D341Med (cell line): Measurements from ENCODE around the gene STOX2.
"Not testable (repeated sequence)": the region's sequence is repeated elsewhere in the genome, so short reads cannot be mapped to it uniquely, and the experiment has no call there.

Experiments
- DNase-seq: peaks from one replicate; pipeline ENCODE4 v3.0.0; 2012; ENCODE audit warnings: low spot score

Gene STOX2

GRCh38 chr4:183935355-183936005, 30.4 kb downstream of the STOX2 start:
- no peak for DNase-seq

- no peak for DNase-seq
Observed at GRCh38 chr4:183936047-183936446, 30.9 kb downstream of the STOX2 start.

- DNase-seq, result no peak
Observed at GRCh38 chr4:183936574-183937345, 31.7 kb downstream of the STOX2 start.

- DNase-seq, result no peak
Observed at GRCh38 chr4:183940864-183941263, 35.8 kb downstream of the STOX2 start.

GRCh38 chr4:183941964-183942363, 36.9 kb downstream of the STOX2 start:
- no peak for DNase-seq

GRCh38 chr4:183945741-183946140, 40.6 kb downstream of the STOX2 start:
- no peak for DNase-seq

- no peak for DNase-seq
Observed at GRCh38 chr4:183950536-183950935, 45.4 kb downstream of the STOX2 start.

- not testable (repeated sequence) for DNase-seq
Observed at GRCh38 chr4:183952652-183953051, 47.5 kb downstream of the STOX2 start.

GRCh38 chr4:183959319-183960045, 54.4 kb downstream of the STOX2 start:
- no peak for DNase-seq

GRCh38 chr4:183960046-183960420, 54.9 kb downstream of the STOX2 start:
- peak; percentile 39 for DNase-seq

GRCh38 chr4:183960962-183961541, 55.9 kb downstream of the STOX2 start:
- DNase-seq, result no peak

- no peak for DNase-seq
Observed at GRCh38 chr4:183961795-183962194, 56.7 kb downstream of the STOX2 start.

- DNase-seq, result no peak
Observed at GRCh38 chr4:183962419-183962818, 57.3 kb downstream of the STOX2 start.

GRCh38 chr4:183966371-183966770, 61.3 kb downstream of the STOX2 start:
- no peak for DNase-seq

- DNase-seq, result no peak
Observed at GRCh38 chr4:183967266-183967665, 62.2 kb downstream of the STOX2 start.

- no peak for DNase-seq
Observed at GRCh38 chr4:183968502-183968901, 63.4 kb downstream of the STOX2 start.

GRCh38 chr4:183968931-183969330, 63.8 kb downstream of the STOX2 start:
- no peak for DNase-seq

GRCh38 chr4:183969596-183969995, 64.5 kb downstream of the STOX2 start:
- DNase-seq, result no peak

GRCh38 chr4:183971929-183972490, 66.9 kb downstream of the STOX2 start:
- DNase-seq, result no peak

GRCh38 chr4:183977707-183978106, 72.6 kb downstream of the STOX2 start:
- no peak for DNase-seq

- DNase-seq, result no peak
Observed at GRCh38 chr4:183984566-183984965, 79.5 kb downstream of the STOX2 start.

GRCh38 chr4:183985786-183986185, 80.7 kb downstream of the STOX2 start:
- DNase-seq, result no peak
